ENCODE data around the gene EMP2.
A peak's percentile ranks its signal among the peaks of the same experiment; 100 is the strongest.

Gene EMP2

GRCh38 chr16:10490141-10490540 is 90.3 kb downstream of the EMP2 start:
- DNase-seq (ENCODE audit: low read depth) = peak; percentile 31

DNA sequence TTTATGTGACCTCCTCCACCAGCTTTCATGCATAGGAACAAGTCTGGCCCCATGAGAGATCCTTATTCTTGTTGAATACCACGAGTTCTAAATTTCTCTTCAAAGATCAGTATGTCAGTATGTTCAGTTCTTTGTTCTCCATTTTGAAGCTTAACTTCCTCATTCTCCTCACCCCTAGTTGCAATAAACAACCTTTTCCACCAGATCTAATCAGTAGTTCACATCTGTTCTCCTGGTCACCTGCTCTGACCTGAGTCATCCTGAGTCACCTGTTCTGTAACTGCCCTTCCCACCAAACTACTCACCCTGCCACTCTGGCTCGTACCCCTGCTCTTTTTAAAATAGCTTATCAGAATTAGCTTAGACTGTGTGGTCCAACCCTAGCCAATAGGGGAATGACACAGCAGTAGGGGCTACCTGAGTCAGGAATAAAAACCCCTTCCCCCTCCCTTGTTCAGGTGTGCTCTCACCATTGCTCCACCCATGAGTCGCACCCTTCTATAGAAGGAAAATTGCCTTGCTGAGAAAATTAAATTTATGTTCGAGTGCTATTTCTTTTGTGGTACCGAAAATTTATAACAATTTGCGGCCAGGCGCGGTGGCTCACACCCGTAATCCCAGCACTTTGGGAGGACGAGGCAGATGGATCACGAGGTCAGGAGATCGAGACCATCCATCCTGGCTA is 94.6 kb downstream of the EMP2 start:
- DNase-seq (ENCODE audit: low read depth) = no peak

GRCh38 chr16:10485159-10485558 is 95.2 kb downstream of the EMP2 start:
- DNase-seq (ENCODE audit: low read depth) = no peak

- DNase-seq (ENCODE audit: low read depth) = no peak
Observed at GRCh38 chr16:10480151-10480550, 100.2 kb downstream of the EMP2 start.
